ENCODE measurements around the gene DMXL2.

DNA sequence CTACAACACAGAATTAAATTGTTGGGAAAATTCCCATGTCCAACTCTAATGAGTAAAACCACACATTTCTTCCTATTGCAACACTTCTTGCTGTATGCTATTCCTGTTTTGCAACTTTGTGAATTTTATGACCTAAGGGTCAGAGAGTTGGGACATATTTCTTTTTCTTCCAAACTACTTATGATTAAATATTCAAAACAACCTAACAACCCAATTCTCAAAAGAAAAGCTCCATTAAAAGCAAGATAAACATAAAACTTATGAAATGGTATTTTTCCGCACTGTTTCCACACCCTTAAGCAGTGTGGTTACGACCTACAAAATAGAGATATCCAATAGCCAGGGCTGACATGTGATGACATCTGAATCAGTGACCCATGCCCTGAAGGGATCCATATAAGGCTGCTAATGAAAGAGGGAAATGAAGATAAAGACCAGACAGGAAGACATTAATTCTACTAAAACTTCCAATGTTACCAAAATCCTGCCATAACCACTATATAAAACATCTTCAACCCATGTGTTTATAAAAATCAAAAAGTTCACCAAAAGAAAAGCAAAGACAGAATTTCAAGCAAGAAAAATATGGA is 45.6 kb downstream of the DMXL2 start:
- TF ChIP-seq, protein P1, sequence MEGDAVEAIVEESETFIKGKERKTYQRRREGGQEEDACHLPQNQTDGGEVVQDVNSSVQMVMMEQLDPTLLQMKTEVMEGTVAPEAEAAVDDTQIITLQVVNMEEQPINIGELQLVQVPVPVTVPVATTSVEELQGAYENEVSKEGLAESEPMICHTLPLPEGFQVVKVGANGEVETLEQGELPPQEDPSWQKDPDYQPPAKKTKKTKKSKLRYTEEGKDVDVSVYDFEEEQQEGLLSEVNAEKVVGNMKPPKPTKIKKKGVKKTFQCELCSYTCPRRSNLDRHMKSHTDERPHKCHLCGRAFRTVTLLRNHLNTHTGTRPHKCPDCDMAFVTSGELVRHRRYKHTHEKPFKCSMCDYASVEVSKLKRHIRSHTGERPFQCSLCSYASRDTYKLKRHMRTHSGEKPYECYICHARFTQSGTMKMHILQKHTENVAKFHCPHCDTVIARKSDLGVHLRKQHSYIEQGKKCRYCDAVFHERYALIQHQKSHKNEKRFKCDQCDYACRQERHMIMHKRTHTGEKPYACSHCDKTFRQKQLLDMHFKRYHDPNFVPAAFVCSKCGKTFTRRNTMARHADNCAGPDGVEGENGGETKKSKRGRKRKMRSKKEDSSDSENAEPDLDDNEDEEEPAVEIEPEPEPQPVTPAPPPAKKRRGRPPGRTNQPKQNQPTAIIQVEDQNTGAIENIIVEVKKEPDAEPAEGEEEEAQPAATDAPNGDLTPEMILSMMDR (conservative IDR thresholded peaks at IDR 0.05): no peak
- no peak for TF ChIP-seq ZFX (IDR thresholded peaks at IDR 0.05)
